H1 (cell line): Measurements from ENCODE around the gene KCTD20. TPM values are rescaled to one million over a fixed set of nuclear protein-coding genes. Genes with fewer than 3 reads are reported as not detected.

ENCODE experiments used
- ASH2L ChIP-seq: fragments of 200-600, 300-600 bp; sonication (generic); IDR thresholded peaks from one replicate; pipeline ENCODE4 v1.7.1; 2017; ENCODE audit warnings: low read length
- ATF2 ChIP-seq: IDR thresholded peaks from 2 replicates; pipeline ENCODE4 v1.6.1; 2012; ENCODE audit warnings: low read length, inconsistent platforms
- CHD7 ChIP-seq: fragments of 300-600 bp; sonication (generic); IDR thresholded peaks from 2 replicates; pipeline ENCODE4 v1.7.1; 2012; ENCODE audit warnings: low read length, moderate library complexity, mild to moderate bottlenecking, inconsistent platforms; ENCODE audit not compliant: insufficient replicate concordance
- EP300 ChIP-seq, 2 experiments: IDR thresholded peaks; 1 replicate in 1 of 2; 2 replicates in 1 of 2; pipeline ENCODE4 v1.6.1; 2011 to 2012; ENCODE audit warnings: low read depth in 2 of 2, low read length in 2 of 2, mild to moderate bottlenecking in 2 of 2, borderline replicate concordance in 1 of 2, inconsistent platforms in 1 of 2, moderate library complexity in 1 of 2
- PHF8 ChIP-seq: fragments of 200-600 bp; sonication (generic); conservative IDR thresholded peaks from 2 replicates; pipeline ENCODE4 v1.7.1; 2012; ENCODE audit warnings: low read depth, mild to moderate bottlenecking, inconsistent platforms, low read length, moderate library complexity
- RFX5 ChIP-seq: IDR thresholded peaks from 2 replicates; pipeline ENCODE4 v1.6.1; 2011; ENCODE audit warnings: low read depth, low read length, improper control_type of control experiment, borderline replicate concordance
- RNF2 ChIP-seq: fragments of 200-900, 300-1000 bp; sonication (generic); IDR thresholded peaks from 2 replicates; pipeline ENCODE4 v1.7.1; 2016; ENCODE audit warnings: borderline replicate concordance, low read depth, mild to moderate bottlenecking, antibody characterized with exemption, low read length; ENCODE audit not compliant: poor library complexity, severe bottlenecking; ENCODE audit errors: missing control alignments
- SP2 ChIP-seq: IDR thresholded peaks from 2 replicates; pipeline ENCODE4 v1.6.1; 2012; ENCODE audit warnings: mild to moderate bottlenecking, low read length, inconsistent platforms
- polyA plus RNA-seq, 7 experiments: library from polyadenylated mRNA; depleted of rRNA in 3 of 7; stranded (reverse) in 5 of 7; unstranded in 2 of 7; fragments of >200 nt in 5 of 7; fragments of 200-250 nt in 2 of 7; gene quantifications; 1 replicate in 5 of 7; 2 replicates in 1 of 7; 4 replicates in 1 of 7; pipeline versions ENCODE4 v1.2.1 to v1.2.3, GENCODE V29; 2011 to 2013; ENCODE audit warnings: missing spikeins in 2 of 7, mixed read lengths in 2 of 7
- total RNA-seq: library from RNA; stranded (reverse); fragmentation: NEBNext Ultra II Directional; extraction: Animal tissue kit (Norgen Biotek cat#: 25700); gene quantifications from 2 replicates; pipeline ENCODE4 v1.2.1, GENCODE V29; 2021
- TF ChIP-seq, protein P1 (sequence below): IDR thresholded peaks from 2 replicates; pipeline ENCODE4 v1.6.1; 2012; ENCODE audit warnings: inconsistent platforms

Gene KCTD20
- total and polyA plus RNA-seq, 2 of the 8 experiments (the other 6 are each of a cell fraction or from before 2014, with no cell fraction given) = 10.1 to 26.2 TPM

- TF ChIP-seq CHD7 (no peak), ASH2L (no peak), PHF8 (no peak), SP2 (no peak), RNF2 (no peak), ATF2 (no peak), RFX5 (no peak), EP300 (IDR thresholded peaks at IDR 0.05; ENCODE audit: borderline replicate concordance in 1 of 2, low read depth in 2 of 2, low read length in 2 of 2) (no peak)
- TF ChIP-seq, protein P1, sequence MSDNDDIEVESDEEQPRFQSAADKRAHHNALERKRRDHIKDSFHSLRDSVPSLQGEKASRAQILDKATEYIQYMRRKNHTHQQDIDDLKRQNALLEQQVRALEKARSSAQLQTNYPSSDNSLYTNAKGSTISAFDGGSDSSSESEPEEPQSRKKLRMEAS = no peak
Measured at GRCh38 chr6:36430351-36430750, 12.4 kb upstream of the KCTD20 start (continued).
